Endothelial cell of umbilical vein (primary cell): ENCODE measurements around the gene EMP3.

Source experiments
- EZH2 ChIP-seq: IDR thresholded peaks from 2 replicates; pipeline ENCODE4 v1.6.1; 2012; ENCODE audit warnings: borderline replicate concordance, low read depth, mild to moderate bottlenecking, moderate library complexity, low read length, inconsistent platforms; ENCODE audit not compliant: severe bottlenecking
- FOS ChIP-seq: IDR thresholded peaks from 2 replicates; pipeline ENCODE4 v1.6.1; 2011; ENCODE audit warnings: mild to moderate bottlenecking, low read length, moderate library complexity, borderline replicate concordance; ENCODE audit not compliant: insufficient read depth
- GATA2 ChIP-seq: IDR thresholded peaks from 2 replicates; pipeline ENCODE4 v1.7.0; 2011; ENCODE audit warnings: low read depth, mild to moderate bottlenecking, moderate library complexity, mixed read lengths, low read length; ENCODE audit not compliant: insufficient read length, insufficient read depth
- JUN ChIP-seq: IDR thresholded peaks from 2 replicates; pipeline ENCODE4 v1.6.1; 2011; ENCODE audit warnings: borderline replicate concordance, low read depth; ENCODE audit not compliant: insufficient read length, insufficient read depth
- MYC ChIP-seq: IDR thresholded peaks from one replicate; pipeline ENCODE4 v1.6.1; 2011; ENCODE audit warnings: mild to moderate bottlenecking, low read depth, low read length
- POLR2A ChIP-seq: IDR thresholded peaks from 2 replicates; pipeline ENCODE4 v1.6.1; 2012; ENCODE audit warnings: low read depth, mild to moderate bottlenecking, control low read depth, low read length
- POLR2AphosphoS5 ChIP-seq: IDR thresholded peaks from 2 replicates; pipeline ENCODE4 v1.6.1; 2012; ENCODE audit warnings: low read depth, mild to moderate bottlenecking, control low read depth, low read length, moderate library complexity; ENCODE audit not compliant: insufficient read depth
- TF ChIP-seq, protein P1 (sequence below), 2 donors: IDR thresholded peaks; 1 replicate in 1 of 2; 2 replicates in 1 of 2; pipeline ENCODE4 v1.5.1; 2011; ENCODE audit warnings: low read length in 2 of 2, mild to moderate bottlenecking in 2 of 2, moderate library complexity in 2 of 2, control low read depth in 1 of 2, inconsistent platforms in 1 of 2, low read depth in 1 of 2; ENCODE audit not compliant: insufficient read depth in 1 of 2; ENCODE audit errors: extremely low read depth in 1 of 2
- TF ChIP-seq, protein P2 (sequence below): IDR thresholded peaks from 2 replicates; pipeline ENCODE4 v1.6.1; 2011; ENCODE audit not compliant: insufficient read depth, insufficient read length

DNA sequence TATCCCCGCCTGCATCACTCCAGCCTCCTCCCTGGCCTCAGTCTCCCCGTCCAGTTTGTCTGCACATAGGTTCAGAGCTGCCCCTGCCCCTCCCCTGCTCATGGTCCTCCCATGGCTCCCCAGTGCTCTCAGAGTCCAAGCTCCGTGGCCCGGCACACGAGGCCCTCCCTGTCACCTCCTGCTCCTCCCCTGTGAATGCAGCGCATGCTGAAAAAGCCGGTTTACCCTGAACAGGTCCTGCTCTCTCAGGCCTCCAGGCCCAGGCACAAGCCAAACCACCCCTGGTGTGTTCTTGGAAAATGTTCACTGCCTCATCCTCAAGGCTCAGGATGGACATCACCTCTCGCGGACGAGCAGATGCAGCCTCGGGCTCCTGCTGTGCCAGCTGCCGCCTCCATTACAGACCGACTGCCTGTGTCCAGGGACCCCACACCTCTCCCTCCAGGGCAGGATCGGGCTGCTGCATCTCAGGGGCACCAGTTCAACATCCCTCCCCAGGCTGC is 13.0 kb downstream of the EMP3 start:
- TF ChIP-seq, protein P1, sequence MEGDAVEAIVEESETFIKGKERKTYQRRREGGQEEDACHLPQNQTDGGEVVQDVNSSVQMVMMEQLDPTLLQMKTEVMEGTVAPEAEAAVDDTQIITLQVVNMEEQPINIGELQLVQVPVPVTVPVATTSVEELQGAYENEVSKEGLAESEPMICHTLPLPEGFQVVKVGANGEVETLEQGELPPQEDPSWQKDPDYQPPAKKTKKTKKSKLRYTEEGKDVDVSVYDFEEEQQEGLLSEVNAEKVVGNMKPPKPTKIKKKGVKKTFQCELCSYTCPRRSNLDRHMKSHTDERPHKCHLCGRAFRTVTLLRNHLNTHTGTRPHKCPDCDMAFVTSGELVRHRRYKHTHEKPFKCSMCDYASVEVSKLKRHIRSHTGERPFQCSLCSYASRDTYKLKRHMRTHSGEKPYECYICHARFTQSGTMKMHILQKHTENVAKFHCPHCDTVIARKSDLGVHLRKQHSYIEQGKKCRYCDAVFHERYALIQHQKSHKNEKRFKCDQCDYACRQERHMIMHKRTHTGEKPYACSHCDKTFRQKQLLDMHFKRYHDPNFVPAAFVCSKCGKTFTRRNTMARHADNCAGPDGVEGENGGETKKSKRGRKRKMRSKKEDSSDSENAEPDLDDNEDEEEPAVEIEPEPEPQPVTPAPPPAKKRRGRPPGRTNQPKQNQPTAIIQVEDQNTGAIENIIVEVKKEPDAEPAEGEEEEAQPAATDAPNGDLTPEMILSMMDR (IDR thresholded peaks at IDR 0.05; ENCODE audit: extremely low read depth in 1 of 2, insufficient read depth in 1 of 2, low read depth in 1 of 2, low read length in 2 of 2), result no peak
- TF ChIP-seq MYC (no peak), POLR2A (no peak), EZH2 (no peak), POLR2AphosphoS5 (no peak), FOS (no peak), JUN (no peak), GATA2 (no peak)
- TF ChIP-seq, protein P2, sequence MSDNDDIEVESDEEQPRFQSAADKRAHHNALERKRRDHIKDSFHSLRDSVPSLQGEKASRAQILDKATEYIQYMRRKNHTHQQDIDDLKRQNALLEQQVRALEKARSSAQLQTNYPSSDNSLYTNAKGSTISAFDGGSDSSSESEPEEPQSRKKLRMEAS, result no peak
